Calu3 (cell line): ENCODE data around the gene HS6ST3. TPM values are rescaled to one million over a fixed set of nuclear protein-coding genes. Genes with fewer than 3 reads are reported as not detected.

Experiments
- BruUV-seq: library from RNA; stranded (reverse); fragments of 400-500 nt; replicated peaks from 2 replicates; lab custom pipeline; 2021; lab: Mats Ljungman, UMichigan
- CTCF ChIA-PET: fragments of 300-600 bp; sonication (Branson Sonifier 250); formaldehyde crosslinking; loops from one replicate; lab custom pipeline; 2022; ENCODE audit warnings: antibody characterized with exemption; lab: Charles Lee
- DNase-seq: peaks from one replicate; pipeline ENCODE4 v3.0.0; 2022
- H3K27ac Mint-ChIP-seq: one replicate; pipeline ENCODE4 v1.8.0; 2022; ENCODE audit warnings: mixed read lengths; ENCODE audit not compliant: unreplicated experiment
- H3K27me3 Mint-ChIP-seq: one replicate; pipeline ENCODE4 v1.8.0; 2022; ENCODE audit warnings: mixed read lengths; ENCODE audit not compliant: unreplicated experiment
- H3K36me3 Mint-ChIP-seq: one replicate; pipeline ENCODE4 v1.8.0; 2022; ENCODE audit warnings: mild to moderate bottlenecking, moderate library complexity, mixed read lengths; ENCODE audit not compliant: insufficient read depth, unreplicated experiment
- H3K4me1 Mint-ChIP-seq: one replicate; pipeline ENCODE4 v1.8.0; 2022; ENCODE audit warnings: mild to moderate bottlenecking, low read depth, mixed read lengths; ENCODE audit not compliant: unreplicated experiment
- H3K4me3 Mint-ChIP-seq: one replicate; pipeline ENCODE4 v1.8.0; 2022; ENCODE audit warnings: mild to moderate bottlenecking, low read depth, moderate library complexity, mixed read lengths; ENCODE audit not compliant: unreplicated experiment
- H3K9me3 Mint-ChIP-seq: one replicate; pipeline ENCODE4 v1.8.0; 2022; ENCODE audit warnings: low read depth, mixed read lengths; ENCODE audit not compliant: unreplicated experiment
- intact Hi-C: fragments of 100-400 bp; cut with micrococcal nuclease; formaldehyde crosslinking; loops from one replicate; pipeline ENCODE4 v1.10.0; 2022; ENCODE audit not compliant: unreplicated experiment
- total RNA-seq: library from RNA; stranded (reverse); gene quantifications from 2 replicates; pipeline ENCODE4 v1.2.3, GENCODE V29; 2022
- TF ChIP-seq, protein P1 (sequence below): fragments of 200-600 bp; IDR thresholded peaks from one replicate; pipeline ENCODE4 v1.8.0; 2022; ENCODE audit warnings: antibody characterized with exemption; ENCODE audit not compliant: unreplicated experiment

HS6ST3 gene
- total RNA-seq, 1 experiment from 2014 or later: not detected

DNA sequence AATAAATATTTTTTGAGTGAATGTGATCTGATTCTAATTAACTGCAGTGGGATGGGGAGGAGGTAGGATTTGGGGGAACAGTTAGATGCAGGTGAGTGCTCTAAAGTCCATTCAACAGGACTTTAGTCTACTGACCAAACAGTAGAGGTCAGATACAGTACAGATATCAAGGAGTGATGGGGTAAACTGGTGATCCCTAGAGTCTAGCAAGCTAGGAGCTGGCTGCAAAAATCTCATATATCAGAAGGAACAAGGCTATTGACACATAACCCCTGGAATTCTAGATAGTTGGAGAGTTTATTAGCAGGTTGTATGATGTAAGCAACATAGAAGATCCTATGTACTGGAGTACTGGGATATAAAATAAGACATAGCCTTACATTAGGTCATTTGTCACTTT lies 131.6 kb downstream of the HS6ST3 start:
- intact Hi-C loops: no loop called here
- DNase-seq: no peak
- Mint-ChIP-seq H3K36me3 (no peaks in the 10 kb centered on the region), H3K9me3 (no peaks in the 10 kb centered on the region), H3K4me1 (no peaks in the 10 kb centered on the region), H3K27ac (no peak overlapping the region), H3K27me3 (no peaks in the 10 kb centered on the region), H3K4me3 (no peak overlapping the region)
- TF ChIP-seq, protein P1, sequence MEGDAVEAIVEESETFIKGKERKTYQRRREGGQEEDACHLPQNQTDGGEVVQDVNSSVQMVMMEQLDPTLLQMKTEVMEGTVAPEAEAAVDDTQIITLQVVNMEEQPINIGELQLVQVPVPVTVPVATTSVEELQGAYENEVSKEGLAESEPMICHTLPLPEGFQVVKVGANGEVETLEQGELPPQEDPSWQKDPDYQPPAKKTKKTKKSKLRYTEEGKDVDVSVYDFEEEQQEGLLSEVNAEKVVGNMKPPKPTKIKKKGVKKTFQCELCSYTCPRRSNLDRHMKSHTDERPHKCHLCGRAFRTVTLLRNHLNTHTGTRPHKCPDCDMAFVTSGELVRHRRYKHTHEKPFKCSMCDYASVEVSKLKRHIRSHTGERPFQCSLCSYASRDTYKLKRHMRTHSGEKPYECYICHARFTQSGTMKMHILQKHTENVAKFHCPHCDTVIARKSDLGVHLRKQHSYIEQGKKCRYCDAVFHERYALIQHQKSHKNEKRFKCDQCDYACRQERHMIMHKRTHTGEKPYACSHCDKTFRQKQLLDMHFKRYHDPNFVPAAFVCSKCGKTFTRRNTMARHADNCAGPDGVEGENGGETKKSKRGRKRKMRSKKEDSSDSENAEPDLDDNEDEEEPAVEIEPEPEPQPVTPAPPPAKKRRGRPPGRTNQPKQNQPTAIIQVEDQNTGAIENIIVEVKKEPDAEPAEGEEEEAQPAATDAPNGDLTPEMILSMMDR: no peak
- BruUV-seq: no TSS peak
- CTCF ChIA-PET: no interaction called here

- H3K9me3 Mint-ChIP-seq: no peaks in the 10 kb centered on the region
- no TSS peak for BruUV-seq
- H3K27ac Mint-ChIP-seq: no peak overlapping the region
- TF ChIP-seq, protein P1: no peak
- no peaks in the 10 kb centered on the region for H3K4me1 Mint-ChIP-seq
- H3K4me3 Mint-ChIP-seq: no peak overlapping the region
- DNase-seq: no peak
- CTCF ChIA-PET: no interaction called here
- no peaks in the 10 kb centered on the region for H3K36me3 Mint-ChIP-seq
- H3K27me3 Mint-ChIP-seq: no peaks in the 10 kb centered on the region
- intact Hi-C loops: no loop called here
Observed at GRCh38 chr13:96223231-96223630, 133.3 kb downstream of the HS6ST3 start.

- Mint-ChIP-seq H3K27ac (no peak overlapping the region), H3K9me3 (no peaks in the 10 kb centered on the region), H3K4me3 (no peak overlapping the region), H3K4me1 (no peaks in the 10 kb centered on the region), H3K27me3 (no peaks in the 10 kb centered on the region), H3K36me3 (no peaks in the 10 kb centered on the region)
- CTCF ChIA-PET: interaction anchor here (1.1 kb wide), 1 partner anchor 209 kb away, joined by 6 read pairs; no protein-coding TSS in a partner anchor
- no peak for DNase-seq
- BruUV-seq: no TSS peak
- TF ChIP-seq, protein P1: no peak
- intact Hi-C loops: loop anchor here (1.0 kb wide), 1 partner anchor 209 kb away; no protein-coding TSS in a partner anchor
Observed at GRCh38 chr13:96229356-96229755, 139.4 kb downstream of the HS6ST3 start.

- Mint-ChIP-seq H3K27ac (no peak overlapping the region), H3K27me3 (no peaks in the 10 kb centered on the region), H3K36me3 (no peaks in the 10 kb centered on the region), H3K9me3 (no peaks in the 10 kb centered on the region), H3K4me3 (no peak overlapping the region), H3K4me1 (no peaks in the 10 kb centered on the region)
- CTCF ChIA-PET: no interaction called here
- intact Hi-C loops: no loop called here
- no TSS peak for BruUV-seq
- no peak for DNase-seq
- TF ChIP-seq, protein P1: no peak
Observed at GRCh38 chr13:96238241-96238640, 148.3 kb downstream of the HS6ST3 start.
